Measurements from ENCODE around the gene TBC1D3C.
"Not testable (repeated sequence)": the region's sequence is repeated elsewhere in the genome, so short reads cannot be mapped to it uniquely, and the experiment has no call there.

GRCh38 chr17:38087344-38087743 lies 18.9 kb upstream of the TBC1D3C start:
- TF ChIP-seq CTCF (IDR thresholded peaks at IDR 0.05; ENCODE audit: borderline replicate concordance, extremely low read depth, low read length, poor library complexity, severe bottlenecking); EZH2 (IDR thresholded peaks at IDR 0.05; ENCODE audit: borderline replicate concordance, low read depth, low read length, severe bottlenecking): not testable (repeated sequence)

Data from DND-41 (cell line).